GM12878 (cell line): ENCODE results near the gene BRSK2.

Experiments used
- ESRRA ChIP-seq: IDR thresholded peaks from 2 replicates; pipeline ENCODE4 v1.6.1; 2012; ENCODE audit warnings: mild to moderate bottlenecking, low read length, improper control_type of control experiment
- EZH2 ChIP-seq: IDR thresholded peaks from 2 replicates; pipeline ENCODE4 v1.6.1; 2012; ENCODE audit warnings: low read depth, mild to moderate bottlenecking, control low read depth, inconsistent platforms, low read length, borderline replicate concordance; ENCODE audit not compliant: control insufficient read depth
- RCOR1 ChIP-seq: conservative IDR thresholded peaks from 2 replicates; pipeline ENCODE4 v1.6.1; 2012; ENCODE audit warnings: low read depth, low read length, improper control_type of control experiment
- STAT1 ChIP-seq: fragments of 450-650 bp; conservative IDR thresholded peaks from 2 replicates; pipeline ENCODE4 v1.6.1; 2014; ENCODE audit warnings: antibody characterized with exemption, mild to moderate bottlenecking
- TF ChIP-seq, protein P1 (sequence below), 3 experiments: IDR thresholded peaks in 2 of 3; conservative IDR thresholded peaks in 1 of 3; 2 replicates each; pipeline ENCODE4 v1.5.1; 2011; ENCODE audit warnings: low read depth in 3 of 3, low read length in 3 of 3, mild to moderate bottlenecking in 3 of 3, control low read depth in 2 of 3, moderate library complexity in 2 of 3, inconsistent platforms in 1 of 3, mixed read lengths in 1 of 3; ENCODE audit not compliant: control insufficient read depth in 2 of 3, insufficient read depth in 1 of 3; ENCODE audit errors: extremely low read depth in 1 of 3
- TF ChIP-seq, protein P2 (sequence below): IDR thresholded peaks from 2 replicates; pipeline ENCODE4 v1.6.1; 2012; ENCODE audit warnings: mild to moderate bottlenecking, low read depth, low read length
- TF ChIP-seq, protein P3 (sequence below): IDR thresholded peaks from 2 replicates; pipeline ENCODE4 v1.6.1; 2011; ENCODE audit warnings: mild to moderate bottlenecking, low read depth, low read length, moderate library complexity; ENCODE audit not compliant: insufficient replicate concordance

DNA sequence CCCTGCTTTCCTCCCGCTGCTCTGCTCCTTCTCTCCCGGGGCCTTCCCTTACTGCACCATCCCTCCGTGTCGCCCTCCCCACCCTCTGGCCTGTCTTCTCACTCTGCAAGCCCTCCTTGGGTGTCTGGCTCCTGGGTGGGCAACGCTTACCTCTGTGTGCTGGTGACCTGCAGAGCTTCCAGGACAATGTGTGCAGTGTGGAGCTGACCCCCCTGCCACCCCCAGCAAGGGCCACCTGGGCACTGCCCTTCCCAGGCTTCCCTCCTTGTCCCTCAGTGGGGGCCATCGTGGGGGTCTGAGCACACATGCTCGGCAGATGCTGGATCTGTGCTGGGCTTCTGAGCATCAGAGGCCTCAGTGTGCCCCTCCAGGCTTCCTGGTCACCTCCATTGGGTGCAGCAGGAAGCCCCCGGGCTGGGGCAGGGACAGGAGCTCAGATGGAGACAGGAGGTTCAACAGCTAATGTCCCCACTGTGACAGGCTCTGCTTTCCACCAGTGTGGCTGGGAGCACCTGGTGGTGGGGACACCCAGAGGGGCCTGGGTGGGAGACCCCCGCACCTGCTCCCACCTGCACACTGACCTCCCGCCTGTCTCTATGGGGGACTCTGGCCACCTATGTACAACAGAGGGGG, 7.8 kb upstream of the BRSK2 start:
- TF ChIP-seq EZH2, result no peak
- TF ChIP-seq, protein P1, sequence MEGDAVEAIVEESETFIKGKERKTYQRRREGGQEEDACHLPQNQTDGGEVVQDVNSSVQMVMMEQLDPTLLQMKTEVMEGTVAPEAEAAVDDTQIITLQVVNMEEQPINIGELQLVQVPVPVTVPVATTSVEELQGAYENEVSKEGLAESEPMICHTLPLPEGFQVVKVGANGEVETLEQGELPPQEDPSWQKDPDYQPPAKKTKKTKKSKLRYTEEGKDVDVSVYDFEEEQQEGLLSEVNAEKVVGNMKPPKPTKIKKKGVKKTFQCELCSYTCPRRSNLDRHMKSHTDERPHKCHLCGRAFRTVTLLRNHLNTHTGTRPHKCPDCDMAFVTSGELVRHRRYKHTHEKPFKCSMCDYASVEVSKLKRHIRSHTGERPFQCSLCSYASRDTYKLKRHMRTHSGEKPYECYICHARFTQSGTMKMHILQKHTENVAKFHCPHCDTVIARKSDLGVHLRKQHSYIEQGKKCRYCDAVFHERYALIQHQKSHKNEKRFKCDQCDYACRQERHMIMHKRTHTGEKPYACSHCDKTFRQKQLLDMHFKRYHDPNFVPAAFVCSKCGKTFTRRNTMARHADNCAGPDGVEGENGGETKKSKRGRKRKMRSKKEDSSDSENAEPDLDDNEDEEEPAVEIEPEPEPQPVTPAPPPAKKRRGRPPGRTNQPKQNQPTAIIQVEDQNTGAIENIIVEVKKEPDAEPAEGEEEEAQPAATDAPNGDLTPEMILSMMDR (IDR thresholded peaks at IDR 0.05 in 2 of 3, conservative IDR thresholded peaks at IDR 0.05 in 1 of 3; ENCODE audit: control insufficient read depth in 2 of 3, extremely low read depth in 1 of 3, insufficient read depth in 1 of 3, low read depth in 3 of 3, low read length in 3 of 3), result no peak
- TF ChIP-seq, protein P2, sequence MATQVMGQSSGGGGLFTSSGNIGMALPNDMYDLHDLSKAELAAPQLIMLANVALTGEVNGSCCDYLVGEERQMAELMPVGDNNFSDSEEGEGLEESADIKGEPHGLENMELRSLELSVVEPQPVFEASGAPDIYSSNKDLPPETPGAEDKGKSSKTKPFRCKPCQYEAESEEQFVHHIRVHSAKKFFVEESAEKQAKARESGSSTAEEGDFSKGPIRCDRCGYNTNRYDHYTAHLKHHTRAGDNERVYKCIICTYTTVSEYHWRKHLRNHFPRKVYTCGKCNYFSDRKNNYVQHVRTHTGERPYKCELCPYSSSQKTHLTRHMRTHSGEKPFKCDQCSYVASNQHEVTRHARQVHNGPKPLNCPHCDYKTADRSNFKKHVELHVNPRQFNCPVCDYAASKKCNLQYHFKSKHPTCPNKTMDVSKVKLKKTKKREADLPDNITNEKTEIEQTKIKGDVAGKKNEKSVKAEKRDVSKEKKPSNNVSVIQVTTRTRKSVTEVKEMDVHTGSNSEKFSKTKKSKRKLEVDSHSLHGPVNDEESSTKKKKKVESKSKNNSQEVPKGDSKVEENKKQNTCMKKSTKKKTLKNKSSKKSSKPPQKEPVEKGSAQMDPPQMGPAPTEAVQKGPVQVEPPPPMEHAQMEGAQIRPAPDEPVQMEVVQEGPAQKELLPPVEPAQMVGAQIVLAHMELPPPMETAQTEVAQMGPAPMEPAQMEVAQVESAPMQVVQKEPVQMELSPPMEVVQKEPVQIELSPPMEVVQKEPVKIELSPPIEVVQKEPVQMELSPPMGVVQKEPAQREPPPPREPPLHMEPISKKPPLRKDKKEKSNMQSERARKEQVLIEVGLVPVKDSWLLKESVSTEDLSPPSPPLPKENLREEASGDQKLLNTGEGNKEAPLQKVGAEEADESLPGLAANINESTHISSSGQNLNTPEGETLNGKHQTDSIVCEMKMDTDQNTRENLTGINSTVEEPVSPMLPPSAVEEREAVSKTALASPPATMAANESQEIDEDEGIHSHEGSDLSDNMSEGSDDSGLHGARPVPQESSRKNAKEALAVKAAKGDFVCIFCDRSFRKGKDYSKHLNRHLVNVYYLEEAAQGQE, result no peak
- TF ChIP-seq ESRRA, result no peak
- no peak for TF ChIP-seq STAT1
- no peak for TF ChIP-seq RCOR1
- TF ChIP-seq, protein P3, sequence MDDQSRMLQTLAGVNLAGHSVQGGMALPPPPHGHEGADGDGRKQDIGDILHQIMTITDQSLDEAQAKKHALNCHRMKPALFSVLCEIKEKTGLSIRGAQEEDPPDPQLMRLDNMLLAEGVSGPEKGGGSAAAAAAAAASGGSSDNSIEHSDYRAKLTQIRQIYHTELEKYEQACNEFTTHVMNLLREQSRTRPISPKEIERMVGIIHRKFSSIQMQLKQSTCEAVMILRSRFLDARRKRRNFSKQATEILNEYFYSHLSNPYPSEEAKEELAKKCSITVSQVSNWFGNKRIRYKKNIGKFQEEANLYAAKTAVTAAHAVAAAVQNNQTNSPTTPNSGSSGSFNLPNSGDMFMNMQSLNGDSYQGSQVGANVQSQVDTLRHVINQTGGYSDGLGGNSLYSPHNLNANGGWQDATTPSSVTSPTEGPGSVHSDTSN, result no peak
